GM10847 (cell line): Measurements from ENCODE around the gene GPR12.

Experiments
- POLR2A ChIP-seq: IDR thresholded peaks from 2 replicates; pipeline ENCODE4 v1.6.1; 2011; ENCODE audit not compliant: insufficient read length; ENCODE audit errors: extremely low read depth

The GPR12 gene

GRCh38 chr13:26719356-26719945 is 41.1 kb downstream of the GPR12 start:
- no peak for TF ChIP-seq POLR2A

GRCh38 chr13:26718872-26719271 is 41.7 kb downstream of the GPR12 start:
- TF ChIP-seq POLR2A: no peak

- no peak for TF ChIP-seq POLR2A
These were observed 42.4 kb downstream of the GPR12 start for GRCh38 chr13:26718146-26718545.

GRCh38 chr13:26716984-26717383 is 43.6 kb downstream of the GPR12 start:
- TF ChIP-seq POLR2A: no peak

- no peak for TF ChIP-seq POLR2A
These were observed 47.2 kb downstream of the GPR12 start for GRCh38 chr13:26713341-26713740.

GRCh38 chr13:26711211-26711610 is 49.4 kb downstream of the GPR12 start:
- no peak for TF ChIP-seq POLR2A

GRCh38 chr13:26710166-26710565 is 50.4 kb downstream of the GPR12 start:
- TF ChIP-seq POLR2A: no peak

- TF ChIP-seq POLR2A: no peak
These were observed 51.1 kb downstream of the GPR12 start for GRCh38 chr13:26709461-26709860.

GRCh38 chr13:26708007-26708297 is 52.6 kb downstream of the GPR12 start:
- no peak for TF ChIP-seq POLR2A

GRCh38 chr13:26707122-26708006 is 53.2 kb downstream of the GPR12 start:
- TF ChIP-seq POLR2A: no peak

- TF ChIP-seq POLR2A: no peak
These were observed 54.2 kb downstream of the GPR12 start for GRCh38 chr13:26706381-26706780.

- no peak for TF ChIP-seq POLR2A
These were observed 55.0 kb downstream of the GPR12 start for GRCh38 chr13:26705536-26705935.
